GM12801 (cell line): ENCODE measurements around the gene PLA2G4E.

ENCODE experiments used
- CTCF ChIP-seq: IDR thresholded peaks from one replicate; pipeline ENCODE4 v1.5.1; 2011; ENCODE audit warnings: control low read depth; ENCODE audit not compliant: insufficient read length; ENCODE audit errors: extremely low read depth

PLA2G4E gene

GRCh38 chr15:41993472-41994170 is 27.2 kb downstream of the PLA2G4E start:
- no peak for TF ChIP-seq CTCF

GRCh38 chr15:41992803-41993190 is 28.0 kb downstream of the PLA2G4E start:
- TF ChIP-seq CTCF, result no peak

GRCh38 chr15:41992151-41992802 is 28.6 kb downstream of the PLA2G4E start:
- TF ChIP-seq CTCF, result no peak

GRCh38 chr15:41990691-41991090 is 30.2 kb downstream of the PLA2G4E start:
- no peak for TF ChIP-seq CTCF

GRCh38 chr15:41990243-41990605 is 30.6 kb downstream of the PLA2G4E start:
- no peak for TF ChIP-seq CTCF

- peak; percentile 46 for TF ChIP-seq CTCF
Measured at GRCh38 chr15:41989573-41990242, 31.1 kb downstream of the PLA2G4E start.

- no peak for TF ChIP-seq CTCF
Measured at GRCh38 chr15:41988896-41989572, 31.8 kb downstream of the PLA2G4E start.
